Nephron progenitor cell (in vitro differentiated cells): ENCODE data around the gene ARL2.

ENCODE experiments used
- DNase-seq: peaks from one replicate; pipeline ENCODE4 v3.0.0; 2021
- H3K27ac Mint-ChIP-seq: 2 replicates; pipeline ENCODE4 v1.8.0; 2021; ENCODE audit warnings: mild to moderate bottlenecking, moderate library complexity, mixed read lengths
- H3K27me3 Mint-ChIP-seq: 2 replicates; pipeline ENCODE4 v1.8.0; 2021; ENCODE audit warnings: mild to moderate bottlenecking, low read depth, mixed read lengths; ENCODE audit not compliant: poor library complexity
- H3K36me3 Mint-ChIP-seq: 2 replicates; pipeline ENCODE4 v1.8.0; 2021; ENCODE audit warnings: low read depth, mixed read lengths
- H3K4me1 Mint-ChIP-seq: 2 replicates; pipeline ENCODE4 v1.8.0; 2021; ENCODE audit warnings: mixed read lengths
- H3K4me3 Mint-ChIP-seq: 2 replicates; pipeline ENCODE4 v1.8.0; 2021; ENCODE audit warnings: mild to moderate bottlenecking, moderate library complexity, mixed read lengths
- H3K9me3 Mint-ChIP-seq: 2 replicates; pipeline ENCODE4 v1.8.0; 2021; ENCODE audit warnings: mild to moderate bottlenecking, moderate library complexity, mixed read lengths
- TF ChIP-seq, protein P1 (sequence below): fragments of 200-600 bp; sonication (generic); IDR thresholded peaks from 2 replicates; pipeline ENCODE4 v1.5.0; 2021; ENCODE audit warnings: antibody characterized with exemption

The ARL2 gene

DNA sequence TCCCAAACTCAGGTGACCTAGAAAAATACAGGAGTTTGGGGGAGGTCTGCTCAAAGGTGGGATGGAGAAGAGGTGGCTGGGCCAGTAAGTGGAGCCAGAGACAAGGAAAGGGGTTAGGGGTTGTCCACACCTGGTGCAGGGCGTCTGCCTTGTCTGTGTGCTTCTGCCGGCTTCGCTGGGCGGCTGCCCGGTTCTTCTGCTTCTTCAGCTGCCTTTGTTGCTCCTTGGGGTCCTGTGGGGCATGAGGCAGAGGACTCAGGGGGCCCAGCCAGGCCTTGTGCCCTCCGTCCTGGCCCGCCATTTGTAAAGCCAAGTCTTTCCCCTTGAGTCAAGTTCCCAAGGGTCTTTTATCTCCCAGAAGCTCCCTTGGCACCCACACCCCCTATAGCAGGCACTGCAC lies 19.6 kb upstream of the ARL2 start:
- no peaks in the 10 kb centered on the region for H3K9me3 Mint-ChIP-seq
- TF ChIP-seq, protein P1, sequence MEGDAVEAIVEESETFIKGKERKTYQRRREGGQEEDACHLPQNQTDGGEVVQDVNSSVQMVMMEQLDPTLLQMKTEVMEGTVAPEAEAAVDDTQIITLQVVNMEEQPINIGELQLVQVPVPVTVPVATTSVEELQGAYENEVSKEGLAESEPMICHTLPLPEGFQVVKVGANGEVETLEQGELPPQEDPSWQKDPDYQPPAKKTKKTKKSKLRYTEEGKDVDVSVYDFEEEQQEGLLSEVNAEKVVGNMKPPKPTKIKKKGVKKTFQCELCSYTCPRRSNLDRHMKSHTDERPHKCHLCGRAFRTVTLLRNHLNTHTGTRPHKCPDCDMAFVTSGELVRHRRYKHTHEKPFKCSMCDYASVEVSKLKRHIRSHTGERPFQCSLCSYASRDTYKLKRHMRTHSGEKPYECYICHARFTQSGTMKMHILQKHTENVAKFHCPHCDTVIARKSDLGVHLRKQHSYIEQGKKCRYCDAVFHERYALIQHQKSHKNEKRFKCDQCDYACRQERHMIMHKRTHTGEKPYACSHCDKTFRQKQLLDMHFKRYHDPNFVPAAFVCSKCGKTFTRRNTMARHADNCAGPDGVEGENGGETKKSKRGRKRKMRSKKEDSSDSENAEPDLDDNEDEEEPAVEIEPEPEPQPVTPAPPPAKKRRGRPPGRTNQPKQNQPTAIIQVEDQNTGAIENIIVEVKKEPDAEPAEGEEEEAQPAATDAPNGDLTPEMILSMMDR = no peak
- peaks cover 19% of the 10 kb centered on the region for H3K27me3 Mint-ChIP-seq

DNA sequence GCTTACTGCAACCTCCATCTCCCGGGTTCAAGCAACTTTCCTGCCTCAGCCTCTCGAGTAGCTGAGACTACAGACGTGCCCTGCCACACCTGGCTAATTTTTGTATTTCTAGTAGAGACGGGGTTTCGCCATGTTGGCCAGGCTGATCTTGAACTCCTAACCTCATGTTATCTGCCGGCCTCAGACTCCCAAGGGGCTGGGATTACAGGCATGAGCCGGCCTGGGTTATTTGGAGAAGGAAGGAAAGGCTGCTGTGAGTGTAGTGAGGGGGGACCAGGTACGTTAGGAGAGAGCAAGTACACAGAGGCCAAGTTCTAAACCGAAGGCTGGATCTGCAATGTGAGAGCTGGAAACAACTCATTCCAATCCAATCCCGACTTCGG lies 17.6 kb upstream of the ARL2 start:
- Mint-ChIP-seq H3K4me3 (peak overlapping the region; percentile 47), H3K9me3 (no peaks in the 10 kb centered on the region)

More for the DNA sequence above, 19.6 kb upstream of the ARL2 start:
- Mint-ChIP-seq H3K4me1 (peaks cover 51% of the 10 kb centered on the region), H3K4me3 (no peak overlapping the region), H3K36me3 (no peaks in the 10 kb centered on the region), H3K27ac (no peak overlapping the region)
- DNase-seq = no peak

DNA sequence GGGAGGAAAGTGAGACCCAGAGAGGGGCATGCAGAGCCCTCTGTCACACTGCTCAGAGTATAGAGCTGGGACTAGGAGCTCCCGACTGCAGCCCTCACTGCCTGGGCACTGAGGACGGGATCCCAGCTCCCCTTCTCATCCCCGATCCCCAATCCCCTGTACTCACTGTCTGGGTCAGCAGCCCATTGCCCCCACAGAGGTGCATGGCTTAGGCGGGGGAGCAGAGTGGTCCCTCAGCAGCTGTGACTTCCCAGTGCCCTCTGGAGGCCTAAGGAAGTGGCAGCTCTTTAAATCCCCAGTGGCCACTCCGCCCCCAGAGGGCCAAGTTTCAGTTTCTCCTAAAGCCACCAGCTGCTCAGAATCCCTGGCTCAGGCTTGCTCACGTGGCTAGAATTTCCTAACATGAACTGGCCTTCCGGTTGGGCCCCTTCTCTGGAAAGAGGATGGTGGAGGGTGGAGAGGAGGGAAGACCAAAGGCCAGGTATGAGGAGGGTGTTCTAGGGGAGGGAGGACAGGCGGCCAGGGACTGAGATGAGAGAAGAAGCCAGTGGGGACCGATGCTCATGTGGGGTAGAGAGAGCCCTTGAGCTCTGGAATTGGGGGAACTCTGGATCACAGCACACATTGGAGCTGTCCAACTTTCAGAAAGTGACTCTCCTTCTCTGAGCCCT lies 17.1 kb upstream of the ARL2 start, which contains the start of gene BATF2:
BATF2 (minus strand) TSS at position 262 of the 671 bp plus-strand sequence; CDS start at position 205, 57 bp downstream.
- TF ChIP-seq, protein P1 = no peak
- peaks cover 28% of the 10 kb centered on the region for H3K4me1 Mint-ChIP-seq
- no peaks in the 10 kb centered on the region for H3K9me3 Mint-ChIP-seq
- peak; percentile 65 for DNase-seq
- no peaks in the 10 kb centered on the region for H3K36me3 Mint-ChIP-seq
- H3K27me3 Mint-ChIP-seq = peaks cover 14% of the 10 kb centered on the region
- peak within 1 kb of the TSS; percentile 78 for H3K27ac Mint-ChIP-seq
- H3K4me3 Mint-ChIP-seq = peak within 1 kb of the TSS; percentile 52

More for the DNA sequence above, 17.6 kb upstream of the ARL2 start:
- peaks cover 33% of the 10 kb centered on the region for H3K4me1 Mint-ChIP-seq
- no peak for DNase-seq
- TF ChIP-seq, protein P1 = no peak
- H3K36me3 Mint-ChIP-seq = no peaks in the 10 kb centered on the region
- H3K27ac Mint-ChIP-seq = peak overlapping the region; percentile 78
- peaks cover 12% of the 10 kb centered on the region for H3K27me3 Mint-ChIP-seq

DNA sequence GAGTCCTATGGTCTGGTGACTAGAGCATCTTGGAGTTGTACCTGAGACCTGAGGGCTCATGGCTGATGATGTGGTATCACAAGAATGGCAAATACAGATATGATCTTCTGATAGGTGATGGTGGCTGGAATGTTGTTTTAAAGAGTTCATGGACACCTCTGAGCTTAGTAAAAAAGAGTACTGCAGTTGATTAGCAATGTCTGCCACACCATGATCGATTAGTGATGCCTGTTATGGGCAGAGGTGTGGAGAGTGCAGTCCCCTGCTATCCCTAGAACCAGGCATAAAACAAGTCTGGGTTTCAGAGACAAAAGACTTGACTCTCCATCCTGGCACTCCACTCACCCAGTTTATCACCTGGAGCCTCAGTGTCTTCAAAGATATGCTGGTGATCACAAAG lies 15.8 kb upstream of the ARL2 start:
- no peak overlapping the region for H3K27ac Mint-ChIP-seq
- H3K9me3 Mint-ChIP-seq = no peaks in the 10 kb centered on the region
- H3K4me3 Mint-ChIP-seq = no peak overlapping the region
- no peak for DNase-seq
- no peaks in the 10 kb centered on the region for H3K36me3 Mint-ChIP-seq
- H3K27me3 Mint-ChIP-seq = peaks cover 14% of the 10 kb centered on the region
- peaks cover 24% of the 10 kb centered on the region for H3K4me1 Mint-ChIP-seq
- TF ChIP-seq, protein P1 = no peak

DNA sequence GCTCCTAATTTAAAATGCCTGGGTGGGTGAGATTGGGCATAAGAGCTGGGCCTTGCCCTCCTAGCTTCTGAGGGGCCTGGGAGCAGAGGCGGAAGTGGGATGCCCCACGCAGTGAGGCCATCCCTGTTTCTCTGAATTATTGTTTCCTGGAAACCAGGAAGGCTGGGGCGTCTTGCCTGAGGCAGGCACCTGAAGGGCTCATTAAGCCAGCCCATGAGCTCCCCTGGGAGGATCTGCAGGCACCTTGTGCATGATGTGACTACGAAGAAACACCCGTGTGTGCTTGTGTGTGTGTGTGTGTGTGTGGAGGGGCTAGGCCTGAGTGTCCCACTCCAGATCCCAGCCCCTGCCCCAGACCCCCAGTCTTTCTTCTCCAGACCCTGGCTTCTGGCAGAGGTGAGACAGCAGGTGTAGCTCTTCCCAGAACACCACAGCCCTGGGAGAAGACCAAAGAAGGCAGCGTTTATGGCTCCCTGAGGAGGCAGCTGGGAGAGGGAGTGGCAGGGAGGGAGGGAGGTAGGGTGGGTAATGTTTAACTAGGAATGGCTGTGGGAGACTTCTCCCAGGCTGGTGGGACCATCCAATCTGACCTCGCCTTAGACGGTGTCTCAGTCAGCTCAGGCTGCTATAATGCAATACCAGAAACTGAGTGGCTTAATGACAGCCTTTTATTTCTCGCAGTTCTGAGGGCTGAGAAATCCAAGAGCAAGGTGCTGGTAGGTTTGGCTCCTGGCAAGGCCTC lies 15.1 kb upstream of the ARL2 start:
- Mint-ChIP-seq H3K27ac (no peak overlapping the region), H3K27me3 (peaks cover 12% of the 10 kb centered on the region), H3K36me3 (no peaks in the 10 kb centered on the region), H3K9me3 (no peaks in the 10 kb centered on the region), H3K4me1 (peaks cover 24% of the 10 kb centered on the region), H3K4me3 (no peak overlapping the region)
- TF ChIP-seq, protein P1 = no peak
- no peak for DNase-seq
